NCI-H748 treated with DMSO at 0.1 percent for 48 hours (cell line): Measurements from ENCODE around the gene ZACN.
"Not testable (repeated sequence)": the region's sequence is repeated elsewhere in the genome, so short reads cannot be mapped to it uniquely, and the experiment has no call there.

Experiments
- DNase-seq: peaks from one replicate; lab custom pipeline; 2025; lab: John Stamatoyannopoulos, UW

The ZACN gene

DNA sequence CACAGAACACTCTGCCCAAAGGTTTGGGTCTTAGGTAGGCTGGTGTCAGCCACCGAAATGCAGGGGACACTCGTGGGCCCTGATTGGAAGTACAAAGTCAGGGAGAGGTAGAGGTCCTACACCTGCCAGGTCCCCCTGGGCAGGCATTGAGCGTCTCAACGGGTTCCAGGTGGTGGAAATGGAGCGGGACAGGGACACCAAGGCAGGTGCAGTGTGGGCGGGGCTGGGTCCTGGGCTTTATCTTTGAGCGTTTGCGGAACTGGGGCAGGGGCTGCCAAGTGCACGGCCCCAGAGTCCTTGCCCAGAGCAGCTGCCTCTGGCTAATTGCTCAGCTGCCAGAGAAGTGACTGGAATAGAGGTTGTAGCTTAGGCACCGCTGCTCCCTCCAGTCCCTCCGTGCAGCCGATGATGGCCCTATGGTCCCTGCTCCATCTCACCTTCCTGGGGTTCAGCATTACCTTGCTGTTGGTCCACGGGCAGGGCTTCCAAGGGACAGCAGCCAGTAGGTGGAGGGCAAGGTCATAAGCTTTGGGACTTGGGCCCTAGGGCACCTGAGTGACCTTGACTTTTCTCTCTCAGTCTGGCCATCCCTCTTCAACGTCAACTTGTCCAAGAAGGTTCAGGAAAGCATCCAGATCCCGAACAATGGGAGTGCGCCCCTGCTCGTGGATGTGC, at the start of gene ZACN:
TSS of gene ZACN (plus strand) at position 323 of the 675 bp plus-strand sequence. CDS start at position 406, 83 bp downstream.
- DNase-seq: no peak

DNA sequence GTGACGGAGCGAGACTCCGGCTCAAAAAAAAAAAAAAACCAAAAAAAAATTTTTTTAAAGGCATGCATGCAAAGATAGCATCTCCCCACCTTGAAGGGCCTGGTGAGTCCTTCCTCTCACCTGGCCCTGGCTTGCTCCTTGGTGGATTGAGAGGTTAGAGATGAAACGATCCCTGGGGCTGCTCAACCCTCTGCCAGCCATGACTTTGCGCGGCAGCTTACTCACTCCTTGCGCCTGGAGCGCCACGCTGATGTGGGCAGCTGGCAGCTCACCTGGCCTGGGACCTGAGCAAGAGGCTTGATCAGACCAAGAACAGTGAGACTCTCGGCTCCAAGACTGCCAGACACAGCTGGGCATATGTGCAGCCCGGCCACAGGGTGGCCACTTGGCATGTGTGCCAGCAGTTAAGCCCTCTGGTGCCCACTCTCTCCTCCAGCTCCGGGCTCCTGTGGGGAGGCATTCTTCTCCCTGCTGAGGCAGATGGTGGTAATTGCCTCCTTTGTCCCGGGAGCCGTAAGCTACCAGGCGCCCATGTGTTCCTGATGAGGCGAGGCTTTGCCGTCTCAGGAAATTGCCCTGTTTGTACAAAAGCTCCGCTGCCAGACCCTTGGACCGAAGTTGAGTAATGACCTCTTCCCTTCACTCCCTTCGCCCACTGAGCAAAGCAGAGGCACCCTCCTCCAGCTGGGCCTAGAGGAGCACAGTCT, 46.8 kb upstream of the ZACN start:
- DNase-seq: no peak

GRCh38 chr17:76032780-76033108, 46.2 kb upstream of the ZACN start:
- no peak for DNase-seq

DNA sequence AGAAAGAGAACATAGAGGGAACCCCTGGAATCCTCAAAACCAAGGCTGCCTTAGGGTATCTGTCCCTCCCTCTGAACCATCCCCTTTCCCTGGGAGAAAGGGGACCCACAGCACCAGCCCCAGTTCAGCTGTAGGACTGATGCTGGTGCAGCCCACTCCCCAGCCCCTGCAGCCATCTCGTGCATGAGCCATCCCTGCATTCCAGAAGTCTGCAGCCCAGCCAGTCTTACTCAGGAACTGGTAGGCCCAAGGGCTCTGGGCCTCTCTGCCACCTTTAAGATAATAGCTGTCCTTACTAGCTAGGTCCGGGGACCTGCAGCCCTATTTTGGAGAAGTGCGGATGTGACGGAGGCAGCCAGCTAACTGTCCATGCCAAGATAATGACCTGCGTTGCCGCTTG, 45.8 kb upstream of the ZACN start:
- DNase-seq: no peak

GRCh38 chr17:76034428-76035350, 44.3 kb upstream of the ZACN start:
- no peak for DNase-seq

GRCh38 chr17:76036497-76037261, 42.3 kb upstream of the ZACN start:
- no peak for DNase-seq

- DNase-seq: no peak
Measured at GRCh38 chr17:76038050-76038449, 40.9 kb upstream of the ZACN start.

DNA sequence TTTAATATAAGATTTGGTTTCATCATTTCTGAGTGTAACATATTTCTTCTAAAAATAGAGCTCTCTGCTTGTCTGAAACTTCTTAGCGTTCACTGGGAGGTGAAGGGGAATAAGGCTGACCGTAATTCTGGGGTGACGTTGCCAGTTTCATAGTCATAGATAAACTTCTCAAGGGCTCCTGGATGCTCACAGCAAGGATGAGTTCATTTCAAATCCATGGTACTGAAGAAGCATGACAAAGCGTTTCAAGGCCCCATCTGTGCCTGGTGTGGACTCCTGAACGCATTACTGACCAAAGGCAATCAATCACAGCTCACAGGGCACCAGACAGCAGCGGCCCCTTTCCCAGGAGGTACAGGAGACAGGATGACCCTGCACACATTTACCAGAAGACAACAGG, 39.9 kb upstream of the ZACN start:
- no peak for DNase-seq

DNA sequence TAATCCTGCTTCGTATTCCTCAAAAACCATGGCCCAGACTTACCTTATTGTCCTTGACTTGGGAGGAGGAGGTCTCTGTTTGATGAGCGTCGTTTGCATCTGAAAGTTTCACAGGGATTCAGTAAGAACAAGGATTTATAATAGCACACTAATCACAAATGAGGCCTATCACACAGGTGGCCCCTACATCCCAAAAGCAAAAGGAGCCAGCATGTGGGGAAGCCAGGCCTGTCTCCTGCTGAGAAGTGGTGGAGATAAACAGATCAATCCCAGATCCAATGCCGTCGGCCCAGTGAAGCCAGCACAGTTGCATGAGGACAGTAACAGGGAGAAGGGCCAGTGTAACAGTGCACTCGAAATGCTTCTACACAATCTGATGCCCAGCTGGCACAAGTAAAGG, 38.6 kb upstream of the ZACN start:
- no peak for DNase-seq

DNA sequence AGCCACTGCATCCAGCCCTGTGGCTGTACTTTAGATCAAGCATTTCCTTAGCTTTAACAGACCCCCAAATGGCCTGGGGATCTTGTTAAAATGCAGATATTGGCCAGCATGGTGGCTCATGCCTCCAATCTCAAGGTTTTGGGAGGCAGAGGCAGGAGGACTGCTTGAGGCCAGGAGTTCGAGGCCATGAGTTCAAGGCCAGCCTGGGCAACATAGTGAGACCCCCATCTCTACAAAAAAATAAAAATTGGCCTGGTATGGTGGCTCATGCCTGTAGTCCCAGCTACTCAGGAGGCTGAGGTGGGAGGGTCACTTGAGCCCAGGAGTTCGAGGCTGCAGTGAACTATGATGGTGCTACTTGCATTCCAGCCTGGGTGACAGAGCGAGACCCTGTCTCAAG, 36.1 kb upstream of the ZACN start:
- not testable (repeated sequence) for DNase-seq

DNA sequence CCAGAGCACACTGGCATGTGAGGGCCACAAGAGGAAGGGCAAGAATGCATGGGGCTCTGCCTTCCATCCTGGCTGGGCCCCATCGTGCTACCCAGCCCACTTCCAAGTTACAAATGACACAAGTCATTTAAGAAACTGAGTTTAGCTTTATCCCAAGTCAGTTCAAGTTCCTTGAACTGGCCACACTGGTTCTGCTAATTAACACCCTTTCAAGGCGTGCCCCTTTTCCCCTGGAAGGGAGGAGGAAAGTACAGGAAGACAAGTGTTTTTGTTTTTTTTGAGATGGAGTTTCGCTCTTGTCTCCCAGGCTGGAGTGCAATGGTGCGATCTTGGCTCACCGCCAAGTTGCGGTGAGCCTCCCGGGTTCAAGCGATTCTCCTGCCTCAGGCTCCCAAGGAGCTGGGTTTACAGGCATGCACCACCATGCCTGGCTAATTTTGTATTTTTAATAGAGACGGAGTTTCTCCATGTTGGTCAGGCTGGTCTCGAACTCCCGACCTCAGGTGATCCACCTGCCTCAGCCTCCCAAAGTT, 34.4 kb upstream of the ZACN start:
- not testable (repeated sequence) for DNase-seq

DNA sequence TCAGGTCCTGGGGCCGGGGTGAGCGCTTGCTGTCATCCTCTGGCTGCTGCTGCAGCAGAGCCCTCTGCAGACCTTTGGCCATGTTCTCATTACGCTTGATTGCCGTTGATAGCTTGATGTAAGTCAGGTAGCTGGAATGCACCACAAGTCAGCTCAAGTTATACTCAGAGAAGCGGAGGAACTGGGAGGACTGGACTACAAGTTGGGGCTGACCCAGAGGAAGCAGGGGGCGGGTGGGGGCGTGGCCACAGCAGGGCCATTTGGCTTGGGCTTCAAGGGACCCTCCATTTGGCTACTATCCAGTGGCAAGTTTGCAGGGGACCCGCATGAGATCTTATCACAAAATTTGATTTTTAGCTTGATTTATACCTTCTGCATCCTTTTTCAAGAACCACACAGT, 32.9 kb upstream of the ZACN start:
- DNase-seq: no peak

GRCh38 chr17:76048025-76048605, 30.9 kb upstream of the ZACN start:
- no peak for DNase-seq

DNA sequence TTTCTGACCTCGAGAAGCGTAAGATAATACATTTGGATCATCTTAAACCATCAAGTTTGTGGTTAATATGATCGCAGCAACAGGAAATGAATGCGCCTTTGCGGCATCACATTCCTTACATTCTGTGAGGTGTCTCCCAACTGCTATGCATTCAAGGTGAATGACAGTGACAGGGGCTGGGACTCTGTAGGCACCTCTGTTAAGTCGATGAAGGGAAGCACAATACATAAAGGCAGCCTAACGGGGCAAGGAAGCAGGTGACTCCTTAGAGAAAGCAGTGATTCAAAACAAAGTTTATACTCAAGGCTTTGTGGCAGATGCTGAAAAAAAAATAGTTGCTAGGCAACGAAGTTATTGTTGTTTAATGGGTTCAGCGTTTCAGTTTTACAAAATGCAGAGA, 30.3 kb upstream of the ZACN start:
- DNase-seq: no peak

GRCh38 chr17:76049239-76049638, 29.7 kb upstream of the ZACN start:
- DNase-seq: no peak

GRCh38 chr17:76049836-76050537, 29.0 kb upstream of the ZACN start:
- no peak for DNase-seq

GRCh38 chr17:76050538-76051467, 28.2 kb upstream of the ZACN start:
- no peak for DNase-seq

GRCh38 chr17:76051561-76051960, 27.4 kb upstream of the ZACN start:
- no peak for DNase-seq

DNA sequence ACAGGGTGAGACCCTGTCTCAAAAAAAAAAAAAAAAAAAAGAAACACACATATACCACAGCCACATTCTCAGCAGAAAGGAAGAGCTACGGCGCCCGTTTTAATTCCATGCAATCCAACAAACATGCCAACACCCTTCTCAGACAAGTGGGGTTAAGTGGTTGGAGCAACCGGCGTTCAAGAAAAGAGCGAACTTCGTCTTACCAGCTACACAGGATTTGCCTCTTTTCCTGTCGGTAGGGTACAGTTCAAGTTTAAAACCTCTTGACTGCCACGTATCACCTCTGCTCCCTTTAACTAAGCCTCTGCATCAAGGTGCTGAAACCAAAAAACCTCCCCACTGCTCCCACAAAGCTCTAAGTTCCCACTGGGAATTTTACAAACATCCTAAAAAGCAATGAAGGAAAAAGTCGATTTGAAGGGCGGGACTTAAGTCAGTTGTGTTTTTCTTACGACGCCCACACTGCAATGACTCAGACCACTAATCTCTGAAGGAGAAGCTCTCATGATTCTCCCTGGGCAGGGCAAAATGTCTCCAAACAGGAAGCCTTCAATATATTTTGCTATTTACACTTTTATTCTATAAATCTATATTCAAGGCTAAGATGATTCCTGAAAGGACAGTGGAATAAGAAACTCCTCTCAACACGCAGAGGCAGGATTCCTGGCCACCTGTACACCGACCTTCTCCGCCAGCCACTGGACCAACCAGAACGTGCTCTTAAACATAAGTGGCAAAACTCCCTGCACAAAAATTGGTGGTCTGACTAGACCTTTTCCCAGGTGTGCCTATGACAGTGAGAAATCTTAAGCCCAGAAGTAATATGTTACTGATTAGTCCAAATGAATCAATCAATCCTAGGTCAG, 25.5 kb upstream of the ZACN start:
- no peak for DNase-seq
